Stimulated activated CD4-positive, alpha-beta T cell treated with anti-CD3 and anti-CD28 coated beads, Interleukin-2, amount 100 ng/mL, for 4 hours (primary cell): ENCODE measurements around the gene UBAC1.
"Not testable (repeated sequence)": the region's sequence is repeated elsewhere in the genome, so short reads cannot be mapped to it uniquely, and the experiment has no call there.

ENCODE experiments used
- DNase-seq: peaks from one replicate; pipeline ENCODE4 v3.0.0-alpha.2; 2020; ENCODE audit warnings: low read depth

The UBAC1 gene

GRCh38 chr9:135959814-135960213, 1.4 kb downstream of the UBAC1 start:
- no peak for DNase-seq

- DNase-seq: no peak
Measured at GRCh38 chr9:135958485-135958884, 2.7 kb downstream of the UBAC1 start.

- DNase-seq: no peak
Measured at GRCh38 chr9:135957431-135957830, 3.7 kb downstream of the UBAC1 start.

GRCh38 chr9:135956802-135957174, 4.4 kb downstream of the UBAC1 start:
- no peak for DNase-seq

- DNase-seq: no peak
Measured at GRCh38 chr9:135955934-135956801, 5.0 kb downstream of the UBAC1 start.

- DNase-seq: no peak
Measured at GRCh38 chr9:135952664-135953206, 8.4 kb downstream of the UBAC1 start.

GRCh38 chr9:135951889-135952663, 9.1 kb downstream of the UBAC1 start:
- no peak for DNase-seq

- not testable (repeated sequence) for DNase-seq
Measured at GRCh38 chr9:135951310-135951709, 9.9 kb downstream of the UBAC1 start.

GRCh38 chr9:135950841-135951240, 10.3 kb downstream of the UBAC1 start:
- not testable (repeated sequence) for DNase-seq

- DNase-seq: no peak
Measured at GRCh38 chr9:135950135-135950682, 11.0 kb downstream of the UBAC1 start.

GRCh38 chr9:135949501-135950134, 11.6 kb downstream of the UBAC1 start:
- no peak for DNase-seq

GRCh38 chr9:135948968-135949367, 12.2 kb downstream of the UBAC1 start:
- no peak for DNase-seq

GRCh38 chr9:135948446-135948845, 12.7 kb downstream of the UBAC1 start:
- DNase-seq: no peak

GRCh38 chr9:135947582-135947981, 13.6 kb downstream of the UBAC1 start:
- DNase-seq: no peak

- DNase-seq: not testable (repeated sequence)
Measured at GRCh38 chr9:135947105-135947504, 14.1 kb downstream of the UBAC1 start.

GRCh38 chr9:135946392-135946994, 14.7 kb downstream of the UBAC1 start:
- DNase-seq: no peak

- no peak for DNase-seq
Measured at GRCh38 chr9:135945969-135946368, 15.2 kb downstream of the UBAC1 start.

GRCh38 chr9:135944444-135945252, 16.5 kb downstream of the UBAC1 start:
- no peak for DNase-seq

GRCh38 chr9:135943604-135944003, 17.6 kb downstream of the UBAC1 start:
- not testable (repeated sequence) for DNase-seq

- no peak for DNase-seq
Measured at GRCh38 chr9:135941288-135941995, 19.7 kb downstream of the UBAC1 start.
